Gastroesophageal sphincter (tissue), 3 donors: Measurements from ENCODE around the gene OPN1LW.

Experiments
- POLR2A ChIP-seq, 2 donors: fragments of 450-650 bp; IDR thresholded peaks; one replicate each; pipeline ENCODE4 v1.6.1; 2017; ENCODE audit warnings: antibody characterized with exemption in 2 of 2, mild to moderate bottlenecking in 2 of 2, moderate library complexity in 1 of 2
- TF ChIP-seq, protein P1 (sequence below), 4 experiments: fragments of 200-600 bp in 2 of 4; fragments of 450-650 bp in 2 of 4; sonication (generic) in 1 of 4; IDR thresholded peaks; one replicate each; pipeline ENCODE4 v1.5.1; 2017 to 2019; ENCODE audit warnings: antibody characterized with exemption in 4 of 4, mild to moderate bottlenecking in 2 of 4, moderate library complexity in 2 of 4

- TF ChIP-seq POLR2A (IDR thresholded peaks at IDR 0.05): no peak
- TF ChIP-seq, protein P1, sequence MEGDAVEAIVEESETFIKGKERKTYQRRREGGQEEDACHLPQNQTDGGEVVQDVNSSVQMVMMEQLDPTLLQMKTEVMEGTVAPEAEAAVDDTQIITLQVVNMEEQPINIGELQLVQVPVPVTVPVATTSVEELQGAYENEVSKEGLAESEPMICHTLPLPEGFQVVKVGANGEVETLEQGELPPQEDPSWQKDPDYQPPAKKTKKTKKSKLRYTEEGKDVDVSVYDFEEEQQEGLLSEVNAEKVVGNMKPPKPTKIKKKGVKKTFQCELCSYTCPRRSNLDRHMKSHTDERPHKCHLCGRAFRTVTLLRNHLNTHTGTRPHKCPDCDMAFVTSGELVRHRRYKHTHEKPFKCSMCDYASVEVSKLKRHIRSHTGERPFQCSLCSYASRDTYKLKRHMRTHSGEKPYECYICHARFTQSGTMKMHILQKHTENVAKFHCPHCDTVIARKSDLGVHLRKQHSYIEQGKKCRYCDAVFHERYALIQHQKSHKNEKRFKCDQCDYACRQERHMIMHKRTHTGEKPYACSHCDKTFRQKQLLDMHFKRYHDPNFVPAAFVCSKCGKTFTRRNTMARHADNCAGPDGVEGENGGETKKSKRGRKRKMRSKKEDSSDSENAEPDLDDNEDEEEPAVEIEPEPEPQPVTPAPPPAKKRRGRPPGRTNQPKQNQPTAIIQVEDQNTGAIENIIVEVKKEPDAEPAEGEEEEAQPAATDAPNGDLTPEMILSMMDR (IDR thresholded peaks at IDR 0.05): no peak
These were observed 5.2 kb upstream of the OPN1LW start for GRCh38 chrX:154138857-154139256.
